ENCODE results near the gene WDR90. TPM values are rescaled to one million over a fixed set of nuclear protein-coding genes. Genes with fewer than 3 reads are reported as not detected.

WDR90 gene
- total and polyA plus RNA-seq, 2 experiments from 2014 or later: 8.2 to 16.5 TPM

- in situ Hi-C loops (cut with MboI): no loop called here
Observed at GRCh38 chr16:608019-608418, 41.1 kb upstream of the WDR90 start.

GRCh38 chr16:609316-609715 is 39.8 kb upstream of the WDR90 start:
- Histone ChIP-seq H2AFZ (no peak overlapping the region), H3K9me3 (ENCODE audit: low read depth) (no peaks in the 10 kb centered on the region), H4K20me1 (ENCODE audit: insufficient read depth) (no peaks in the 10 kb centered on the region), H3K4me3 (no peak overlapping the region), H3K36me3 (ENCODE audit: low read depth) (no peaks in the 10 kb centered on the region), H3K4me2 (ENCODE audit: unreplicated experiment) (no peak overlapping the region), H3K9ac (no peak overlapping the region), H3K4me1 (ENCODE audit: insufficient read depth) (no peaks in the 10 kb centered on the region), H3K79me2 (ENCODE audit: insufficient read depth) (peaks cover 35% of the 10 kb centered on the region), H3K27me3 (replicated peaks; ENCODE audit: insufficient read depth) (no peaks in the 10 kb centered on the region), H3K27ac (no peak overlapping the region), H3F3A (ENCODE audit: insufficient read depth) (no peaks in the 10 kb centered on the region), H3K9me2 (ENCODE audit: insufficient read depth) (no peaks in the 10 kb centered on the region)
- DNase-seq: no peak
- 93 to 95% methylated on average over 11 to 13 of the region's 13 CpGs for WGBS, 2 experiments (ENCODE audit: low coverage in 1 of 2, low lambda C conversion rate in 2 of 2, missing lambda C conversion rate in 2 of 2)
- in situ Hi-C loops (cut with MboI): no loop called here
- no peak for TF ChIP-seq EZH2phosphoT487 (IDR thresholded peaks at IDR 0.05; ENCODE audit: insufficient read depth, low read depth)
- TF ChIP-seq EZH2 (IDR thresholded peaks at IDR 0.05; ENCODE audit: insufficient read depth, poor library complexity, severe bottlenecking): no peak

More at GRCh38 chr16:608019-608418, 41.1 kb upstream of the WDR90 start:
- 78 to 80% methylated on average over 10 of the region's 10 CpGs for WGBS, 2 experiments (ENCODE audit: low coverage in 1 of 2, low lambda C conversion rate in 2 of 2, missing lambda C conversion rate in 2 of 2)
- H3K9me2 ChIP-seq (ENCODE audit: insufficient read depth): no peaks in the 10 kb centered on the region
- no peaks in the 10 kb centered on the region for H3F3A ChIP-seq (ENCODE audit: insufficient read depth)
- H3K9ac ChIP-seq: no peak overlapping the region
- H4K20me1 ChIP-seq (ENCODE audit: insufficient read depth): no peaks in the 10 kb centered on the region
- no peak overlapping the region for H3K4me2 ChIP-seq (ENCODE audit: unreplicated experiment)
- H3K36me3 ChIP-seq (ENCODE audit: low read depth): no peaks in the 10 kb centered on the region
- peaks cover 48% of the 10 kb centered on the region for H3K79me2 ChIP-seq (ENCODE audit: insufficient read depth)
- no peaks in the 10 kb centered on the region for H3K27me3 ChIP-seq (replicated peaks; ENCODE audit: insufficient read depth)
- H3K4me3 ChIP-seq: no peak overlapping the region
- no peak for TF ChIP-seq EZH2 (IDR thresholded peaks at IDR 0.05; ENCODE audit: insufficient read depth, poor library complexity, severe bottlenecking)
- no peak for TF ChIP-seq EZH2phosphoT487 (IDR thresholded peaks at IDR 0.05; ENCODE audit: insufficient read depth, low read depth)
- no peaks in the 10 kb centered on the region for H3K9me3 ChIP-seq (ENCODE audit: low read depth)
- H3K4me1 ChIP-seq (ENCODE audit: insufficient read depth): no peaks in the 10 kb centered on the region
- no peak for DNase-seq
- no peak overlapping the region for H2AFZ ChIP-seq
- H3K27ac ChIP-seq: no peak overlapping the region

- Histone ChIP-seq H3K4me1 (ENCODE audit: insufficient read depth) (no peaks in the 10 kb centered on the region), H3K4me3 (no peak overlapping the region), H3K27ac (no peak overlapping the region), H2AFZ (no peak overlapping the region), H3K4me2 (ENCODE audit: unreplicated experiment) (no peak overlapping the region), H3K9me3 (ENCODE audit: low read depth) (no peaks in the 10 kb centered on the region), H3K9ac (no peak overlapping the region), H3F3A (ENCODE audit: insufficient read depth) (no peaks in the 10 kb centered on the region), H3K36me3 (ENCODE audit: low read depth) (no peaks in the 10 kb centered on the region), H3K9me2 (ENCODE audit: insufficient read depth) (no peaks in the 10 kb centered on the region), H3K79me2 (ENCODE audit: insufficient read depth) (peaks cover 32% of the 10 kb centered on the region), H4K20me1 (ENCODE audit: insufficient read depth) (no peaks in the 10 kb centered on the region), H3K27me3 (replicated peaks; ENCODE audit: insufficient read depth) (no peaks in the 10 kb centered on the region)
- in situ Hi-C loops (cut with MboI): no loop called here
- TF ChIP-seq EZH2 (IDR thresholded peaks at IDR 0.05; ENCODE audit: insufficient read depth, poor library complexity, severe bottlenecking): no peak
- TF ChIP-seq EZH2phosphoT487 (IDR thresholded peaks at IDR 0.05; ENCODE audit: insufficient read depth, low read depth): no peak
- 84 to 89% methylated on average over 12 to 13 of the region's 14 CpGs for WGBS, 2 experiments (ENCODE audit: low coverage in 1 of 2, low lambda C conversion rate in 2 of 2, missing lambda C conversion rate in 2 of 2)
- DNase-seq: no peak
Observed at GRCh38 chr16:609984-610383, 39.2 kb upstream of the WDR90 start.

- no peaks in the 10 kb centered on the region for H3K9me2 ChIP-seq (ENCODE audit: insufficient read depth)
- DNase-seq: peak; percentile 52
- H3K27ac ChIP-seq: no peak overlapping the region
- H3K27me3 ChIP-seq (replicated peaks; ENCODE audit: insufficient read depth): no peaks in the 10 kb centered on the region
- H3K4me2 ChIP-seq (ENCODE audit: unreplicated experiment): no peak overlapping the region
- H3K4me3 ChIP-seq: no peak overlapping the region
- no peak for TF ChIP-seq EZH2 (IDR thresholded peaks at IDR 0.05; ENCODE audit: insufficient read depth, poor library complexity, severe bottlenecking)
- no peak for TF ChIP-seq EZH2phosphoT487 (IDR thresholded peaks at IDR 0.05; ENCODE audit: insufficient read depth, low read depth)
- H2AFZ ChIP-seq: no peak overlapping the region
- no peaks in the 10 kb centered on the region for H3K4me1 ChIP-seq (ENCODE audit: insufficient read depth)
- no peak overlapping the region for H3K9ac ChIP-seq
- WGBS, 2 experiments (ENCODE audit: low coverage in 1 of 2, low lambda C conversion rate in 2 of 2, missing lambda C conversion rate in 2 of 2): 78 to 82% methylated on average over 26 to 28 of the region's 28 CpGs
- no peaks in the 10 kb centered on the region for H3K36me3 ChIP-seq (ENCODE audit: low read depth)
- H3F3A ChIP-seq (ENCODE audit: insufficient read depth): no peaks in the 10 kb centered on the region
- no peaks in the 10 kb centered on the region for H4K20me1 ChIP-seq (ENCODE audit: insufficient read depth)
- peaks cover 30% of the 10 kb centered on the region for H3K79me2 ChIP-seq (ENCODE audit: insufficient read depth)
- in situ Hi-C loops (cut with MboI): no loop called here
- no peaks in the 10 kb centered on the region for H3K9me3 ChIP-seq (ENCODE audit: low read depth)
Observed at GRCh38 chr16:610513-611381, 38.4 kb upstream of the WDR90 start.

Measured in GM23248 (cell line).